ENCODE measurements around the gene SIRT1.

GRCh38 chr10:67863094-67863493 lies 21.4 kb upstream of the SIRT1 start:
- TF ChIP-seq NR2C2 (CRISPR knock-in tag; IDR thresholded peaks at IDR 0.05): no peak
- TF ChIP-seq, protein P1, sequence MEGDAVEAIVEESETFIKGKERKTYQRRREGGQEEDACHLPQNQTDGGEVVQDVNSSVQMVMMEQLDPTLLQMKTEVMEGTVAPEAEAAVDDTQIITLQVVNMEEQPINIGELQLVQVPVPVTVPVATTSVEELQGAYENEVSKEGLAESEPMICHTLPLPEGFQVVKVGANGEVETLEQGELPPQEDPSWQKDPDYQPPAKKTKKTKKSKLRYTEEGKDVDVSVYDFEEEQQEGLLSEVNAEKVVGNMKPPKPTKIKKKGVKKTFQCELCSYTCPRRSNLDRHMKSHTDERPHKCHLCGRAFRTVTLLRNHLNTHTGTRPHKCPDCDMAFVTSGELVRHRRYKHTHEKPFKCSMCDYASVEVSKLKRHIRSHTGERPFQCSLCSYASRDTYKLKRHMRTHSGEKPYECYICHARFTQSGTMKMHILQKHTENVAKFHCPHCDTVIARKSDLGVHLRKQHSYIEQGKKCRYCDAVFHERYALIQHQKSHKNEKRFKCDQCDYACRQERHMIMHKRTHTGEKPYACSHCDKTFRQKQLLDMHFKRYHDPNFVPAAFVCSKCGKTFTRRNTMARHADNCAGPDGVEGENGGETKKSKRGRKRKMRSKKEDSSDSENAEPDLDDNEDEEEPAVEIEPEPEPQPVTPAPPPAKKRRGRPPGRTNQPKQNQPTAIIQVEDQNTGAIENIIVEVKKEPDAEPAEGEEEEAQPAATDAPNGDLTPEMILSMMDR (IDR thresholded peaks at IDR 0.05): no peak
- TF ChIP-seq PRRX2 (CRISPR knock-in tag; IDR thresholded peaks at IDR 0.05): no peak
- no peak for TF ChIP-seq JUN (CRISPR knock-in tag; IDR thresholded peaks at IDR 0.05)
- TF ChIP-seq CREM (CRISPR knock-in tag; IDR thresholded peaks at IDR 0.05): no peak
- no peak for TF ChIP-seq TP53 (CRISPR knock-in tag; IDR thresholded peaks at IDR 0.05)
- TF ChIP-seq MXD4 (CRISPR knock-in tag; IDR thresholded peaks at IDR 0.05; ENCODE audit: borderline replicate concordance): no peak
- TF ChIP-seq MYBL2 (CRISPR knock-in tag; IDR thresholded peaks at IDR 0.05): no peak
- TF ChIP-seq USF2 (CRISPR knock-in tag; IDR thresholded peaks at IDR 0.05): no peak
- TF ChIP-seq, protein P2, sequence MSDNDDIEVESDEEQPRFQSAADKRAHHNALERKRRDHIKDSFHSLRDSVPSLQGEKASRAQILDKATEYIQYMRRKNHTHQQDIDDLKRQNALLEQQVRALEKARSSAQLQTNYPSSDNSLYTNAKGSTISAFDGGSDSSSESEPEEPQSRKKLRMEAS (CRISPR knock-in tag; IDR thresholded peaks at IDR 0.05): no peak
- TF ChIP-seq SP1 (CRISPR knock-in tag; conservative IDR thresholded peaks at IDR 0.05): no peak
- TF ChIP-seq CREB1 (CRISPR knock-in tag; IDR thresholded peaks at IDR 0.05): no peak
- TF ChIP-seq NR3C1 (CRISPR knock-in tag; conservative IDR thresholded peaks at IDR 0.05; ENCODE audit: low read depth): no peak

Measured in WTC11 (cell line).